ENCODE measurements around the gene NIPAL3. TPM values are rescaled to one million over a fixed set of nuclear protein-coding genes. Genes with fewer than 3 reads are reported as not detected.

Gene NIPAL3
- total and polyA plus RNA-seq, 9 donors, result 4.4 to 22.3 (median 13.1) TPM

DNA sequence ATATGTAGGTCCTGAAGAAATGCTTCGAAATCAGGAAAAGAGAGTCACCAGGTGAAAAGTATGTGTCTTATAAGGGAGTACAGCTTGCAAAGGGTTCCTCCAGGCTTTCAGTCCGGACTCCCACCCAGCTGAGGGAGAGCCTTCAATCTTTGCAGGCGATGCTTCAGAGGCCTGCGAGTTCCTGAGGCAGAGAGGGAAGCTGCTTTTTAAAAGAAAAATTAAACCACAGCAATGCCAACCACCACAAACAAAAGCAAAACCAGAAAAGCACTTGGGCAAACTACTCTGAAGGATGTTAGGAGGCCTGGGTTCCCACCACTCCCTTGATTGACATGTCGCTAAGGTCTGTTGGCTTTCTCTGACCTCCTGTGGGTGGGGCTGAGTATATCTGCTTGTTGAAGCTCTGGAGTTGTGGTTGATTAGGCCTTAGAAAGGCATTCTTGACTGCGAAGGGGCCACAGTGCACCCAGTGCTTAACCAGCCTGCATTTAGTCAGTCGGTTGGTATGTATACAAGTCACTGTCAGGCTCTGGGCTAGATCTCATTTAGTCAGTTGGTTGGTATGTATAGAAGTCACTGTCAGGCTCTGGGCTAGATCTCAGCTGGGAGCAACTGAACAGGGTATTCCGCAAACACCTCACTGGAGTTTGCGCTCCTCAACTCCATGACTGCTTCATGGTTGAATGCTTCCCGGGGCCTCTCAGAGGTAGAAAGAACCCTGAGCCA, 1.2 kb downstream of the NIPAL3 start:
- TF ChIP-seq EP300 (IDR thresholded peaks at IDR 0.05), result no peak
- TF ChIP-seq, protein P1, sequence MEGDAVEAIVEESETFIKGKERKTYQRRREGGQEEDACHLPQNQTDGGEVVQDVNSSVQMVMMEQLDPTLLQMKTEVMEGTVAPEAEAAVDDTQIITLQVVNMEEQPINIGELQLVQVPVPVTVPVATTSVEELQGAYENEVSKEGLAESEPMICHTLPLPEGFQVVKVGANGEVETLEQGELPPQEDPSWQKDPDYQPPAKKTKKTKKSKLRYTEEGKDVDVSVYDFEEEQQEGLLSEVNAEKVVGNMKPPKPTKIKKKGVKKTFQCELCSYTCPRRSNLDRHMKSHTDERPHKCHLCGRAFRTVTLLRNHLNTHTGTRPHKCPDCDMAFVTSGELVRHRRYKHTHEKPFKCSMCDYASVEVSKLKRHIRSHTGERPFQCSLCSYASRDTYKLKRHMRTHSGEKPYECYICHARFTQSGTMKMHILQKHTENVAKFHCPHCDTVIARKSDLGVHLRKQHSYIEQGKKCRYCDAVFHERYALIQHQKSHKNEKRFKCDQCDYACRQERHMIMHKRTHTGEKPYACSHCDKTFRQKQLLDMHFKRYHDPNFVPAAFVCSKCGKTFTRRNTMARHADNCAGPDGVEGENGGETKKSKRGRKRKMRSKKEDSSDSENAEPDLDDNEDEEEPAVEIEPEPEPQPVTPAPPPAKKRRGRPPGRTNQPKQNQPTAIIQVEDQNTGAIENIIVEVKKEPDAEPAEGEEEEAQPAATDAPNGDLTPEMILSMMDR (IDR thresholded peaks at IDR 0.05), result no peak
- TF ChIP-seq POLR2A (IDR thresholded peaks at IDR 0.05), result no peak
- Histone ChIP-seq H3K4me3 (peak overlapping the region; percentile 48), H3K27ac (no peak overlapping the region), H3K4me1 (ENCODE audit: insufficient read depth) (peaks cover 2% of the 10 kb centered on the region), H3K27me3 (no peaks in the 10 kb centered on the region), H3K36me3 (no peaks in the 10 kb centered on the region), H3K9me3 (no peaks in the 10 kb centered on the region)
- intact Hi-C loops (cut with DNase I), result no loop called here
- WGBS, 3 donors, result 71 to 85% (median 77%) methylated on average over 10 of the region's 10 CpGs
- DNase-seq, result no peak

DNA sequence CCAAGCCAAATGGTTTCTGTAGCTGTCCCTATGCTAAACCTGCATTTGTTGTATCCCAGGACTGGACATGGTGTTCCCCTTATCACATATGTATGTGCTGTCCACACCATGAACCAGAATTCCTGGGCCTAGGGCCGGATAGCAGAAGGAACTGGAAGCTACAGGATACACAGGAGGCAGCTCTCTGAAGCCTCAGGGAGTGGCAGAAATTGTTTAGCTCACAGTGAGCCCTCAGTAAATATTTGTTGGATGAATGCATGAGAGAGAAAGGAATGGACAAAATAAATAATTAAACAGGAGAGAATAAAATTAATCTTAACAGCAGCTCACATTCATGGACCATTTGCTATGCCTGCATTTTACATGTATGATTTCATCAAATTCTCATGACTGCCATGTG, 2.1 kb downstream of the NIPAL3 start:
- peaks cover 2% of the 10 kb centered on the region for H3K4me1 ChIP-seq (ENCODE audit: insufficient read depth)
- H3K27me3 ChIP-seq, result no peaks in the 10 kb centered on the region
- H3K27ac ChIP-seq, result no peak overlapping the region
- DNase-seq, result no peak
- H3K9me3 ChIP-seq, result no peaks in the 10 kb centered on the region
- intact Hi-C loops (cut with DNase I), result no loop called here
- 86 to 96% (median 95%) methylated on average over 1 of the region's 1 CpG for WGBS, 3 donors
- H3K36me3 ChIP-seq, result no peaks in the 10 kb centered on the region
- TF ChIP-seq POLR2A (IDR thresholded peaks at IDR 0.05) (no peak), EP300 (IDR thresholded peaks at IDR 0.05) (no peak)
- TF ChIP-seq, protein P1 (IDR thresholded peaks at IDR 0.05), result no peak
- no peak overlapping the region for H3K4me3 ChIP-seq

DNA sequence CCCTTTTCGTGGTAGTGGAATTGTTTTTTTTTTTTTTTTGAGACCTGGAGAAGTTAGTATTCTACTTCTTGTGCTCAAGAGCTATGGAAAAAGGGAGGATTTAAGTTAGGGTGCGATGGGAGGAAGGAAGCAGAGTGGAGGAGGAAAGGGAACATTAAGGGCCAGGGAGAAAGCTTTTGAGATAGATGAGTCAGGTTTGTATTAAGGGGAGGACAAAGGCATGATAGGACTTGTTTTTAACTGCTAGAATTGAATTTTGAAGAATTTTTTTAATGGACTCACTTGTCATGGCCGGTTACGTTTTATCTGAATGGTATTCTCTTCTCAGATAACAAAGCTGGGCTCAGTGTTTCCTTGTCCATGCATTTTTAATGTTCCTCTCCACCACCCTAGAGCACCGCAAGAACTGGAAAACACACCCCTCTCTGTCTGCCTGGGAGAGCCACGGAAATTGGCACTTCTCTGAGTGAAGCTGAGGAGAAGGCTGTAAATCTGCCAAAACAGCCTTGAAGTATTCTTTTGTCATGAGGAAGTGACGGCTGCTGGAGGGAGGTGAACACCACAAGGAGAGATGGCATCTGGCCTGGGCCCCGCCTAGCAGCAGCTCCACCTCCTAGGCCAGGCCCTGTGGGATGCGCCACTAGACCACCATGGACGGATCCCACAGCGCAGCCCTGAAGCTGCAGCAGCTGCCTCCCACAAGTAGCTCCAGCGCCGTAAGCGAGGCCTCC, 3.5 kb downstream of the NIPAL3 start:
- 73 to 83% (median 82%) methylated on average over 14 of the region's 14 CpGs for WGBS, 3 donors
- Histone ChIP-seq H3K36me3 (no peaks in the 10 kb centered on the region), H3K4me1 (ENCODE audit: insufficient read depth) (no peaks in the 10 kb centered on the region), H3K27ac (no peak overlapping the region), H3K27me3 (no peaks in the 10 kb centered on the region), H3K4me3 (no peak overlapping the region), H3K9me3 (no peaks in the 10 kb centered on the region)
- intact Hi-C loops (cut with DNase I), result no loop called here
- TF ChIP-seq POLR2A (IDR thresholded peaks at IDR 0.05) (no peak), EP300 (IDR thresholded peaks at IDR 0.05) (no peak)
- TF ChIP-seq, protein P1 (IDR thresholded peaks at IDR 0.05), result no peak
- no peak for DNase-seq

DNA sequence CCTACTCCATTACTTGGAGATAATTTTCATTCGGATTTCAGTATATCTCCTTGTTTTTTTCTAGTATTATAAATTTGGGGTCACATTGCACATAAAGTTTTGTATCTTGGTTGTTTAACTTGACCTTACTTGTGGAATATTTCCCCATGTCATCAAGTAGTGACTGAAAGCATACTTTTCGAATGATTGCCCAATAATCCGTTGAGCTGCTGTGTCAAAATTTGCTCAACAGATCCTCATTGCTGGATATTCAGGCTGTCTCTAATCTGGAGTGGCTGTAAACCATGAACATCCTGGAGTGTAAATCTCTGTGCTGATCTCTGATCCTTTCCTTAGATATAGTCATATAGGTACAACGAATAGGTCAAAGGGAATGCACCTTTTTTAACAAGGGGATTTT, 4.9 kb downstream of the NIPAL3 start:
- intact Hi-C loops (cut with DNase I), result no loop called here
- 83 to 89% (median 88%) methylated on average over 4 of the region's 4 CpGs for WGBS, 3 donors
- H3K9me3 ChIP-seq, result no peaks in the 10 kb centered on the region
- H3K36me3 ChIP-seq, result no peaks in the 10 kb centered on the region
- TF ChIP-seq EP300 (IDR thresholded peaks at IDR 0.05) (no peak), POLR2A (IDR thresholded peaks at IDR 0.05) (no peak)
- TF ChIP-seq, protein P1 (IDR thresholded peaks at IDR 0.05), result no peak
- H3K4me1 ChIP-seq (ENCODE audit: insufficient read depth), result no peaks in the 10 kb centered on the region
- H3K27me3 ChIP-seq, result no peaks in the 10 kb centered on the region
- H3K27ac ChIP-seq, result no peak overlapping the region
- H3K4me3 ChIP-seq, result no peak overlapping the region
- no peak for DNase-seq
